Measurements from ENCODE around the gene HMX2.

Gene HMX2
- long read RNA-seq, donor 1: 0 reads
- long read RNA-seq, donor 2: 0 reads
- long read RNA-seq, donor 3: 0 reads
- long read RNA-seq, donor 4: 0 reads
- long read RNA-seq, donor 5: 0 reads
- long read RNA-seq, donor 6, partial matches to known transcripts: 0 of 1 reads
- long read RNA-seq, donor 6, other reads (novel, unspliced or antisense): 0 of 1 reads
- long read RNA-seq, donor 7: 0 reads
- long read RNA-seq, donor 8: 0 reads

- DNase-seq: peak; percentile 57
These were observed at the start of gene HMX2 for GRCh38 chr10:123147635-123148413. HMX2 (plus strand) TSS chr10:123148136; CDS start chr10:123148379, 243 bp downstream.

GRCh38 chr10:123100030-123100762 lies 47.7 kb upstream of the HMX2 start:
- no peak for DNase-seq

- no peak for DNase-seq
These were observed 46.1 kb upstream of the HMX2 start for GRCh38 chr10:123101872-123102271.

GRCh38 chr10:123102673-123103072 lies 45.3 kb upstream of the HMX2 start:
- DNase-seq: no peak

- DNase-seq: no peak
These were observed 44.0 kb upstream of the HMX2 start for GRCh38 chr10:123103944-123104343.

- DNase-seq: no peak
These were observed 38.5 kb upstream of the HMX2 start for GRCh38 chr10:123109466-123109865.

GRCh38 chr10:123117644-123118417 lies 30.1 kb upstream of the HMX2 start:
- peak; percentile 19 for DNase-seq

- no peak for DNase-seq
These were observed 28.9 kb upstream of the HMX2 start for GRCh38 chr10:123119081-123119480.

- no peak for DNase-seq
These were observed 21.7 kb upstream of the HMX2 start for GRCh38 chr10:123126246-123126645.

GRCh38 chr10:123129618-123130271 lies 18.2 kb upstream of the HMX2 start:
- no peak for DNase-seq

- DNase-seq: peak; percentile 84
These were observed 15.1 kb upstream of the HMX2 start for GRCh38 chr10:123132576-123133477.

GRCh38 chr10:123133541-123134342 lies 14.2 kb upstream of the HMX2 start:
- no peak for DNase-seq

GRCh38 chr10:123134343-123134914 lies 13.5 kb upstream of the HMX2 start:
- peak; percentile 55 for DNase-seq

- no peak for DNase-seq
These were observed 13.0 kb upstream of the HMX2 start for GRCh38 chr10:123134915-123135414.

- DNase-seq: peak; percentile 62
These were observed 12.4 kb upstream of the HMX2 start, which contains the start of gene HMX3 for GRCh38 chr10:123135415-123136141. HMX3 (plus strand) TSS chr10:123135970; CDS start chr10:123136051, 81 bp downstream.

- no peak for DNase-seq
These were observed 11.6 kb upstream of the HMX2 start for GRCh38 chr10:123136221-123136805.

- peak; percentile 83 for DNase-seq
These were observed 10.9 kb upstream of the HMX2 start for GRCh38 chr10:123136806-123137642.
